Measurements from ENCODE around the gene LIMA1. TPM values are rescaled to one million over a fixed set of nuclear protein-coding genes. Genes with fewer than 3 reads are reported as not detected.

LIMA1 gene
- total and polyA plus RNA-seq, 2 of the 4 experiments (the other 2 are of a cell fraction), result 126 to 163 TPM

DNA sequence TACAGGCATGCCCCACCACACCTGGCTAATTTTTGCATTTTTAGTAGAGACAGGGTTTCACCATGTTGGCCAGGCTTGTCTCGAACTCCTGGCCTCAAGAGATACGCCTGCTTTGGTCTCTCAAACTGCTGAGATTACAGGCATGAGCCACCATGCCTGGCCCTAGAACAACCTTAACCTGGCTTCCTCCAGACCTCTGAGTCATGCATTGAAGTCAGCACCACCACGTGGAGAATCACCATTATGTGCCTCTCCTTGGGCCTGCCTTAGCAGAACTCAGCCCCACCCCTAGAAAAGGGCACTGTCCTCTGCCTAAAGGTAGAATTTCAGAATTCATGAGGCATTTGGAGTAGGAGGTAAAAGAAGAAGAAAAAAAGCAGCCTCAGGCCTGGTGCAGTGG lies 49.0 kb downstream of the LIMA1 start:
- Histone ChIP-seq H3K23ac (ENCODE audit: low read depth, low read length) (no peak overlapping the region), H2AK5ac (ENCODE audit: low read depth, low read length) (no peak overlapping the region), H3K27me3 (ENCODE audit: control insufficient read depth, insufficient read depth, low read length) (no peaks in the 10 kb centered on the region), H3K9ac (ENCODE audit: low read depth, low read length) (no peak overlapping the region), H4K8ac (ENCODE audit: low read depth in 2 of 2, low read length in 2 of 2) (no peak overlapping the region), H4K5ac (ENCODE audit: low read depth, low read length) (no peak overlapping the region), H3K18ac (ENCODE audit: low read depth, low read length) (no peak overlapping the region), H3K36me3 (ENCODE audit: control insufficient read depth, insufficient read depth, low read length) (peaks cover 2% of the 10 kb centered on the region; the same call in 1 of the 2 replicates), H2BK15ac (ENCODE audit: low read depth, low read length) (no peak overlapping the region), H3K14ac (replicated peaks; ENCODE audit: low read depth, low read length) (no peak overlapping the region), H2BK120ac (ENCODE audit: low read depth, low read length) (no peak overlapping the region), H3K4me1 (ENCODE audit: control insufficient read depth, insufficient read depth, low read length) (0 out of 2 replicates have a peak, but pooled peaks cover 2% of the 10 kb centered on the region), H4K20me1 (ENCODE audit: insufficient read depth, low read length) (no peaks in the 10 kb centered on the region), H3K79me1 (ENCODE audit: low read depth in 1 of 2, low read length in 2 of 2) (no peaks in the 10 kb centered on the region; a peak in 1 of 4 replicates), H2AFZ (replicated peaks; ENCODE audit: low read length, poor library complexity) (peak overlapping the region; percentile 33), H3K9me1 (ENCODE audit: insufficient read depth, low read length) (no peaks in the 10 kb centered on the region), H4K91ac (ENCODE audit: insufficient read depth, low read depth, low read length) (no peak overlapping the region), H2BK20ac (ENCODE audit: low read depth, low read length) (no peak overlapping the region), H3K56ac (ENCODE audit: extremely low read depth, insufficient read depth, low read length) (no peak overlapping the region), H3K4me2 (ENCODE audit: low read depth, low read length) (no peak overlapping the region), H2BK5ac (ENCODE audit: low read depth, low read length, poor library complexity, severe bottlenecking) (no peak overlapping the region), H2AK9ac (replicated peaks; ENCODE audit: low read depth, low read length, poor library complexity) (no peak overlapping the region), H3K4ac (ENCODE audit: low read depth, low read length) (no peak overlapping the region), H3K4me3 (ENCODE audit: insufficient read depth, low read depth, low read length) (no peak overlapping the region), H3K9me3 (ENCODE audit: control insufficient read depth, insufficient read depth, low read length) (no peaks in the 10 kb centered on the region), H3K27ac (ENCODE audit: insufficient read depth, low read length) (no peak overlapping the region)
- POLR2A ChIA-PET (ENCODE audit: unreplicated experiment), result no interaction called here
- ATAC-seq (ENCODE audit: low read depth), result peak; percentile 37; the same call in 1 of the 2 replicates
- intact Hi-C loops (cut with micrococcal nuclease), result no loop called here
- TF ChIP-seq, protein P1, sequence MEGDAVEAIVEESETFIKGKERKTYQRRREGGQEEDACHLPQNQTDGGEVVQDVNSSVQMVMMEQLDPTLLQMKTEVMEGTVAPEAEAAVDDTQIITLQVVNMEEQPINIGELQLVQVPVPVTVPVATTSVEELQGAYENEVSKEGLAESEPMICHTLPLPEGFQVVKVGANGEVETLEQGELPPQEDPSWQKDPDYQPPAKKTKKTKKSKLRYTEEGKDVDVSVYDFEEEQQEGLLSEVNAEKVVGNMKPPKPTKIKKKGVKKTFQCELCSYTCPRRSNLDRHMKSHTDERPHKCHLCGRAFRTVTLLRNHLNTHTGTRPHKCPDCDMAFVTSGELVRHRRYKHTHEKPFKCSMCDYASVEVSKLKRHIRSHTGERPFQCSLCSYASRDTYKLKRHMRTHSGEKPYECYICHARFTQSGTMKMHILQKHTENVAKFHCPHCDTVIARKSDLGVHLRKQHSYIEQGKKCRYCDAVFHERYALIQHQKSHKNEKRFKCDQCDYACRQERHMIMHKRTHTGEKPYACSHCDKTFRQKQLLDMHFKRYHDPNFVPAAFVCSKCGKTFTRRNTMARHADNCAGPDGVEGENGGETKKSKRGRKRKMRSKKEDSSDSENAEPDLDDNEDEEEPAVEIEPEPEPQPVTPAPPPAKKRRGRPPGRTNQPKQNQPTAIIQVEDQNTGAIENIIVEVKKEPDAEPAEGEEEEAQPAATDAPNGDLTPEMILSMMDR (conservative IDR thresholded peaks at IDR 0.05; ENCODE audit: low read depth, low read length), result no peak
- peak; percentile 39; the same call in 1 of the 2 replicates for TF ChIP-seq USF2 (IDR thresholded peaks at IDR 0.05; ENCODE audit: low read depth, low read length)
- no TSS peak for BruUV-seq (replicated peaks)
- dilution Hi-C loops (cut with HindIII; ENCODE audit: low sequenced_read_pairs, unreplicated experiment), result no loop called here
- DNase-seq, result no peak
- in situ Hi-C loops (cut with MboI; ENCODE audit: low sequenced_read_pairs), result no loop called here
- CTCF ChIA-PET, result interaction anchor here (0.6 to 0.7 kb wide), 2 partner anchors 115 to 868 kb away, joined by 3 to 4 read pairs; no protein-coding TSS in a partner anchor
- WGBS, 2 experiments (ENCODE audit: extremely low coverage in 2 of 2, insufficient read length in 1 of 2), result 100% methylated on average over 2 of the region's 3 CpGs; no CpG with 5 or more reads in 1 of the 2 experiments

All from IMR-90 (cell line).